22Rv1 (cell line): ENCODE data around the gene TMF1.

Experiments
- CTCF ChIP-seq: fragments of 450-650 bp; IDR thresholded peaks from 2 replicates; pipeline ENCODE4 v1.5.1; 2017; ENCODE audit warnings: mild to moderate bottlenecking
- ZFX ChIP-seq: fragments of 450-650 bp; IDR thresholded peaks from 2 replicates; pipeline ENCODE4 v1.6.1; 2017; ENCODE audit warnings: antibody characterized with exemption, borderline replicate concordance

GRCh38 chr3:69087030-69087791, 35.1 kb upstream of the TMF1 start:
- TF ChIP-seq CTCF (no peak), ZFX (no peak)
